Measurements from ENCODE around the gene ACOX1. TPM values are rescaled to one million over a fixed set of nuclear protein-coding genes. Genes with fewer than 3 reads are reported as not detected.

ACOX1 gene
- total and polyA plus RNA-seq, 2 of the 13 experiments (the other 11 are each of a cell fraction or from before 2014, with no cell fraction given): 86.4 to 120 TPM

DNA sequence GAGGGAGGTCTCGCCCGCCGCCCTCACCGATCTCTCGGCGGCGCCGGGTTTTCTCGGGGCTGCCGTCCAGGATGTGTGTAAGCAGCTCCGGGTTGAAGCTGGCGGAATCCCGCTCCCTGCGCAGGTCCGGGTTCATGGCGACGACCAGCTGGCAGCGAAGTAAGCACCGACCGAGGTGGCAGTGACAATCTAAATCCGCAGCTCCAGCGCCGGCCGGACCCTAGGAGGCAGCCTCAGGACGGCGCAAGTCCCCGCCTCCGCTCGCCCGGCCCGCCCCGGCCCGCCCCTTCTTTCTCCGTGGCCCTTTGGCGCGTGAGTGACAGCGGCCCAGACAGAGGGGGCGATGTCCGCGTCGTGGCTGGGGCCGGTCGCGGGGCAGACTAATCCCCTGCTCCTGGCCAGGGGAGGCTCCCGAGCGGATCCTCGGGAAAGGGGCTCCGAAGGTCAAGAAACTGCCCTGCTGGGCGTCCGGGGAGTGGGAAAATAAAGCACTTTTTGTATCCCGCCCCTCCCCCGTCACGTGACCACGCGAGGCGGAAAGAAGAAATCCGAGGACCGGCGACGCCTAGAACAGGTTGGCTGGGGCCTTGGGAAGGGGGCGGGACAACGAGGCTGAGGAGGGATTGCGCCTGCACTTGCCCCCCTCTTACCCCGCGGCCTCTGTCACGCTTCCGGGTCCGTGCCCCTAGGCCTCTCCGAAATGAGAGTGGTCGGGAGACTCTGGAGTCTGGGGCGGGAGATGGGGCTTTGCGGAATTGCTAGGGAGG lies at the start of gene ACOX1, which contains the start of gene TEN1 (continued):
- peak; percentile 91 for TF ChIP-seq ZNF451 (CRISPR knock-in tag; IDR thresholded peaks at IDR 0.05)
- TF ChIP-seq GTF2F1 (IDR thresholded peaks at IDR 0.05; ENCODE audit: low read length): peak; percentile 86; the same call in 1 of the 2 replicates
- peak; percentile 94 for TF ChIP-seq ZNF589 (CRISPR knock-in tag; conservative IDR thresholded peaks at IDR 0.05)
- no peak; the same call in 1 of the 2 replicates for TF ChIP-seq ZBTB21 (CRISPR knock-in tag; IDR thresholded peaks at IDR 0.05)
- TF ChIP-seq, protein P1, sequence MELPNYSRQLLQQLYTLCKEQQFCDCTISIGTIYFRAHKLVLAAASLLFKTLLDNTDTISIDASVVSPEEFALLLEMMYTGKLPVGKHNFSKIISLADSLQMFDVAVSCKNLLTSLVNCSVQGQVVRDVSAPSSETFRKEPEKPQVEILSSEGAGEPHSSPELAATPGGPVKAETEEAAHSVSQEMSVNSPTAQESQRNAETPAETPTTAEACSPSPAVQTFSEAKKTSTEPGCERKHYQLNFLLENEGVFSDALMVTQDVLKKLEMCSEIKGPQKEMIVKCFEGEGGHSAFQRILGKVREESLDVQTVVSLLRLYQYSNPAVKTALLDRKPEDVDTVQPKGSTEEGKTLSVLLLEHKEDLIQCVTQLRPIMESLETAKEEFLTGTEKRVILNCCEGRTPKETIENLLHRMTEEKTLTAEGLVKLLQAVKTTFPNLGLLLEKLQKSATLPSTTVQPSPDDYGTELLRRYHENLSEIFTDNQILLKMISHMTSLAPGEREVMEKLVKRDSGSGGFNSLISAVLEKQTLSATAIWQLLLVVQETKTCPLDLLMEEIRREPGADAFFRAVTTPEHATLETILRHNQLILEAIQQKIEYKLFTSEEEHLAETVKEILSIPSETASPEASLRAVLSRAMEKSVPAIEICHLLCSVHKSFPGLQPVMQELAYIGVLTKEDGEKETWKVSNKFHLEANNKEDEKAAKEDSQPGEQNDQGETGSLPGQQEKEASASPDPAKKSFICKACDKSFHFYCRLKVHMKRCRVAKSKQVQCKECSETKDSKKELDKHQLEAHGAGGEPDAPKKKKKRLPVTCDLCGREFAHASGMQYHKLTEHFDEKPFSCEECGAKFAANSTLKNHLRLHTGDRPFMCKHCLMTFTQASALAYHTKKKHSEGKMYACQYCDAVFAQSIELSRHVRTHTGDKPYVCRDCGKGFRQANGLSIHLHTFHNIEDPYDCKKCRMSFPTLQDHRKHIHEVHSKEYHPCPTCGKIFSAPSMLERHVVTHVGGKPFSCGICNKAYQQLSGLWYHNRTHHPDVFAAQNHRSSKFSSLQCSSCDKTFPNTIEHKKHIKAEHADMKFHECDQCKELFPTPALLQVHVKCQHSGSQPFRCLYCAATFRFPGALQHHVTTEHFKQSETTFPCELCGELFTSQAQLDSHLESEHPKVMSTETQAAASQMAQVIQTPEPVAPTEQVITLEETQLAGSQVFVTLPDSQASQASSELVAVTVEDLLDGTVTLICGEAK (IDR thresholded peaks at IDR 0.05): no peak
- TF ChIP-seq, protein P1 (CRISPR knock-in tag; IDR thresholded peaks at IDR 0.05): peak; percentile 74; the same call in 1 of the 2 replicates
- TF ChIP-seq KMT2B (CRISPR knock-in tag; IDR thresholded peaks at IDR 0.05): peak; percentile 82
- TF ChIP-seq CC2D1A (CRISPR knock-in tag; IDR thresholded peaks at IDR 0.05): no peak; the same call in 1 of the 2 replicates
- no peak; the same call in none of the 2 replicates for TF ChIP-seq KLF9 (CRISPR knock-in tag; IDR thresholded peaks at IDR 0.05; ENCODE audit: low read depth)
- no peak for TF ChIP-seq ZNF10 (CRISPR knock-in tag; IDR thresholded peaks at IDR 0.05; ENCODE audit: borderline replicate concordance, low read depth)
- TF ChIP-seq DNMT1 (CRISPR knock-in tag; IDR thresholded peaks at IDR 0.05): peak; percentile 15; the same call in 1 of the 2 replicates
- TF ChIP-seq NFAT5 (CRISPR knock-in tag; IDR thresholded peaks at IDR 0.05): 0 out of 2 replicates have a peak, but pooled peaks have one; percentile 78
- TF ChIP-seq, protein P2, sequence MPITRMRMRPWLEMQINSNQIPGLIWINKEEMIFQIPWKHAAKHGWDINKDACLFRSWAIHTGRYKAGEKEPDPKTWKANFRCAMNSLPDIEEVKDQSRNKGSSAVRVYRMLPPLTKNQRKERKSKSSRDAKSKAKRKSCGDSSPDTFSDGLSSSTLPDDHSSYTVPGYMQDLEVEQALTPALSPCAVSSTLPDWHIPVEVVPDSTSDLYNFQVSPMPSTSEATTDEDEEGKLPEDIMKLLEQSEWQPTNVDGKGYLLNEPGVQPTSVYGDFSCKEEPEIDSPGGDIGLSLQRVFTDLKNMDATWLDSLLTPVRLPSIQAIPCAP (CRISPR knock-in tag; IDR thresholded peaks at IDR 0.05; ENCODE audit: low read depth): peak; percentile 56; the same call in 1 of the 2 replicates
- TF ChIP-seq ZNF891 (CRISPR knock-in tag; IDR thresholded peaks at IDR 0.05): no peak; the same call in 1 of the 2 replicates
